HCT116 (cell line): Measurements from ENCODE around the gene TUT1. TPM values are rescaled to one million over a fixed set of nuclear protein-coding genes. Genes with fewer than 3 reads are reported as not detected.

ENCODE experiments used
- ATAC-seq: fragments of 200-7000 bp; cut with Tn5 transposase; 2 replicates; pipeline ENCODE4 v1.9.1; 2020; ENCODE audit warnings: mild to moderate bottlenecking, moderate library complexity
- BruUV-seq: library from RNA; stranded (reverse); fragments of 400-500 nt; replicated peaks from 2 replicates; lab custom pipeline; 2021; lab: Mats Ljungman, UMichigan
- CTCF ChIA-PET: fragments of 300-600 bp; sonication (Branson Sonifier 250); formaldehyde crosslinking; loops from one replicate; lab custom pipeline; 2021; ENCODE audit warnings: antibody characterized with exemption; lab: Charles Lee
- POLR2A ChIA-PET: fragments of 300-600, 350-600 bp; sonication (Branson Sonifier 250); formaldehyde crosslinking; loops from one replicate; lab custom pipeline; 2021; ENCODE audit warnings: antibody characterized with exemption; lab: Charles Lee
- RAD21 ChIA-PET, 2 experiments: fragments of 300-600 bp; sonication (Branson Sonifier 250); formaldehyde crosslinking; loops; one replicate each; lab custom pipeline; 2023; ENCODE audit warnings: low total read pairs in 2 of 2; ENCODE audit not compliant: uncharacterized antibody in 2 of 2, unreplicated experiment in 2 of 2, low non-redundant PET in 1 of 2; lab: Charles Lee
- DNase-seq: peaks from one replicate; pipeline ENCODE4 v3.0.0-alpha.2; 2010; ENCODE audit warnings: low read depth, low spot score
- H2AFZ ChIP-seq: fragments of 200-600 bp; shearing (Covaris generic), sonication (generic); 2 replicates; pipeline ENCODE4 v1.6.1; 2017; ENCODE audit warnings: low read depth, mixed run types, mixed read lengths, antibody characterized with exemption, low read length; ENCODE audit not compliant: poor library complexity, severe bottlenecking
- H3K27ac ChIP-seq: 2 replicates; pipeline ENCODE4 v1.5.1; 2012; ENCODE audit warnings: low read depth, low read length
- H3K27me3 ChIP-seq: fragments of 200-600 bp; sonication (generic); 2 replicates; pipeline ENCODE4 v1.6.1; 2016; ENCODE audit warnings: mixed run types, low read length, mixed read lengths; ENCODE audit not compliant: insufficient read depth
- H3K36me3 ChIP-seq, 2 experiments: fragments of 200-500 bp in 1 of 2; fragments of 200-600 bp in 1 of 2; sonication (Bioruptor generic) in 1 of 2; sonication (generic) in 1 of 2; 2 replicates each; pipeline versions ENCODE4 v1.5.1 to v1.6.1; 2014 to 2016; ENCODE audit warnings: low read length in 2 of 2, inconsistent platforms in 1 of 2, mixed read lengths in 1 of 2, mixed run types in 1 of 2; ENCODE audit not compliant: insufficient read depth in 2 of 2, control insufficient read depth in 1 of 2
- H3K4me1 ChIP-seq, 2 experiments: fragments of 200-600 bp in 1 of 2; sonication (generic) in 1 of 2; 2 replicates each; pipeline versions ENCODE4 v1.5.1 to v1.6.1; 2012 to 2017; ENCODE audit warnings: low read length in 2 of 2, inconsistent platforms in 1 of 2, mild to moderate bottlenecking in 1 of 2, mixed read lengths in 1 of 2, mixed run types in 1 of 2, moderate library complexity in 1 of 2; ENCODE audit not compliant: insufficient read depth in 2 of 2, control insufficient read depth in 1 of 2
- H3K4me2 ChIP-seq: fragments of 200-600 bp; sonication (generic); 2 replicates; pipeline ENCODE4 v1.6.1; 2017; ENCODE audit warnings: mixed run types, low read length, mixed read lengths
- H3K4me3 ChIP-seq, 2 experiments: fragments of 200-600 bp in 1 of 2; sonication (generic) in 1 of 2; replicated peaks in 1 of 2; 2 replicates each; pipeline ENCODE4 v1.5.1; 2011 to 2016; ENCODE audit warnings: low read length in 2 of 2, control low read depth in 1 of 2, low read depth in 1 of 2, mild to moderate bottlenecking in 1 of 2, mixed read lengths in 1 of 2, mixed run types in 1 of 2
- H3K79me2 ChIP-seq: fragments of 200-600 bp; sonication (generic); 2 replicates; pipeline ENCODE4 v1.6.1; 2017; ENCODE audit warnings: mild to moderate bottlenecking, mixed run types, low read length, moderate library complexity, mixed read lengths; ENCODE audit not compliant: insufficient read depth
- H3K9ac ChIP-seq: fragments of 200-600 bp; sonication (generic); 2 replicates; pipeline ENCODE4 v1.6.1; 2016; ENCODE audit warnings: low read length, mixed read lengths
- H3K9me2 ChIP-seq: fragments of 200-600 bp; sonication (generic), shearing (Covaris generic); 2 replicates; pipeline ENCODE4 v1.6.1; 2017; ENCODE audit warnings: mixed run types, mild to moderate bottlenecking, moderate library complexity; ENCODE audit not compliant: insufficient read depth
- H3K9me3 ChIP-seq, 2 experiments: fragments of 200-500 bp in 1 of 2; fragments of 200-600 bp in 1 of 2; sonication (Bioruptor generic) in 1 of 2; sonication (generic) in 1 of 2; 2 replicates each; pipeline ENCODE4 v1.6.1; 2014 to 2017; ENCODE audit warnings: low read length in 2 of 2, mixed read lengths in 2 of 2, inconsistent platforms in 1 of 2, low read depth in 1 of 2, mild to moderate bottlenecking in 1 of 2, mixed run types in 1 of 2, moderate library complexity in 1 of 2; ENCODE audit not compliant: control insufficient read depth in 1 of 2, insufficient read depth in 1 of 2
- H4K20me1 ChIP-seq: fragments of 200-600 bp; sonication (generic), shearing (Covaris generic); 2 replicates; pipeline ENCODE4 v1.6.1; 2017; ENCODE audit warnings: mixed run types, mild to moderate bottlenecking, moderate library complexity; ENCODE audit not compliant: insufficient read depth
- CEBPB ChIP-seq: IDR thresholded peaks from 2 replicates; pipeline ENCODE4 v1.6.1; 2012; ENCODE audit warnings: low read depth
- EZH2 ChIP-seq: fragments of 200-600 bp; sonication (generic); IDR thresholded peaks from 2 replicates; pipeline ENCODE4 v1.6.1; 2017; ENCODE audit warnings: antibody characterized with exemption, mixed run types
- POLR2A ChIP-seq: IDR thresholded peaks from 2 replicates; pipeline ENCODE4 v1.7.0; 2011; ENCODE audit warnings: borderline replicate concordance; ENCODE audit not compliant: insufficient read depth, insufficient read length; ENCODE audit errors: extremely low read depth
- RAD21 ChIP-seq: IDR thresholded peaks from 2 replicates; pipeline ENCODE4 v1.6.1; 2012; ENCODE audit warnings: low read depth, mild to moderate bottlenecking
- SIN3A ChIP-seq: IDR thresholded peaks from 2 replicates; pipeline ENCODE4 v1.6.1; 2012; ENCODE audit warnings: low read depth
- intact Hi-C: fragments of 100-400 bp; cut with micrococcal nuclease; formaldehyde crosslinking; loops from 2 replicates; pipeline ENCODE4 v1.10.0; 2022
- total RNA-seq: library from RNA; stranded (reverse); gene quantifications from one replicate; pipeline ENCODE4 v1.2.1, GENCODE V29; 2021; ENCODE audit not compliant: unreplicated experiment
- TF ChIP-seq, protein P1 (sequence below): IDR thresholded peaks from 2 replicates; pipeline ENCODE4 v1.6.1; 2012; ENCODE audit warnings: low read depth

TUT1 gene
- total RNA-seq, 1 experiment from 2014 or later = 49.0 TPM

DNA sequence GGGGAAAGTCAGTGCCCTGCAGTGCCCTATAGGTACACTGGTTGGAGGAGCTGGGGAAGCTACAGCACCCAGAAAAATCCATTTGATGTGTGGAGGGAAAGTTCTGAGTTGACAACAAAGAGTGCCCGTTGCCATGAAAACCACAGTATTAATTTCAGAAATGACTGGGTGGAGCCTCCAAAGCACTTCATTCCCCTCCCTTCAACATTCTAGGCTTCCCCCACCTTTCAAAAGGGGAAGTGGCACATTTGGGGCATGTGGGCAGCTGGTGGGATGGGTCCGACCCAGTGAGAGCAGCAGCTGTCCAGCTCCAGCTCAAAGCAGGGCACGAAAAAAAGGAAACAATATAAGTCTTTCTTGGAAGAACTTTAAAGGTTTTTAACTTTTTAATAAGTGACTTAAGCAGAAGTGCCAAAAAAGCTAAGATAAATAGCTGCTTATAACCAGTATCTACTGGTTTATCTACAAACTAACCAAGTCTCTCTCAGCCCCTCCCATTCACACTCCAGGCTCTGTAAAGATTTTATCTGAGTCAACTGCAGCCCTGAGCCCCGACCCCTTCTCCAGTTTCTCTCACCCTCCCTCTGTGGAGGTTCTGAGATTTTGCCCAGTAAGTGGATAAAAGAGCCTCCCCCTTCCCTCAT, 35.7 kb downstream of the TUT1 start:
- intact Hi-C loops = loop anchor here (1.0 to 5.0 kb wide), 3 partner anchors 131 to 287 kb away; no protein-coding TSS in a partner anchor
- Histone ChIP-seq H4K20me1 (no peaks in the 10 kb centered on the region; the same call in 1 of the 2 replicates), H3K27ac (peak overlapping the region; percentile 99), H3K36me3 (peaks cover 9 to 20% of the 10 kb centered on the region in 2 experiments; a peak in 3 of 4 replicates), H2AFZ (no peak overlapping the region), H3K27me3 (no peaks in the 10 kb centered on the region), H3K9ac (peak overlapping the region; percentile 81), H3K4me1 (peaks cover 84 to 99% of the 10 kb centered on the region in 2 experiments), H3K79me2 (peaks cover 32% of the 10 kb centered on the region), H3K9me3 (no peaks in the 10 kb centered on the region), H3K4me3 (peak overlapping the region; percentile 33 to 36), H3K4me2 (peak overlapping the region; percentile 94), H3K9me2 (no peaks in the 10 kb centered on the region)
- POLR2A ChIA-PET = interaction anchor here (1.0 to 3.2 kb wide), 8 partner anchors 8 to 286 kb away, joined by 3 to 16 read pairs (median 5); partner anchors contain the start of genes AHNAK, C11orf98, CSKMT and EEF1G
- BruUV-seq = no TSS peak
- ATAC-seq = no peak
- DNase-seq = no peak
- TF ChIP-seq EZH2 (no peak), SIN3A (no peak), POLR2A (peak; percentile 1)
- RAD21 ChIA-PET = interaction anchor here in 1 of 2 experiments (0.7 kb wide), 1 partner anchor 124 kb away, joined by 4 read pairs; no protein-coding TSS in a partner anchor
- CTCF ChIA-PET = interaction anchor here (0.7 to 3.8 kb wide), 5 partner anchors 13 to 231 kb away, joined by 3 to 30 read pairs (median 8); no protein-coding TSS in a partner anchor

DNA sequence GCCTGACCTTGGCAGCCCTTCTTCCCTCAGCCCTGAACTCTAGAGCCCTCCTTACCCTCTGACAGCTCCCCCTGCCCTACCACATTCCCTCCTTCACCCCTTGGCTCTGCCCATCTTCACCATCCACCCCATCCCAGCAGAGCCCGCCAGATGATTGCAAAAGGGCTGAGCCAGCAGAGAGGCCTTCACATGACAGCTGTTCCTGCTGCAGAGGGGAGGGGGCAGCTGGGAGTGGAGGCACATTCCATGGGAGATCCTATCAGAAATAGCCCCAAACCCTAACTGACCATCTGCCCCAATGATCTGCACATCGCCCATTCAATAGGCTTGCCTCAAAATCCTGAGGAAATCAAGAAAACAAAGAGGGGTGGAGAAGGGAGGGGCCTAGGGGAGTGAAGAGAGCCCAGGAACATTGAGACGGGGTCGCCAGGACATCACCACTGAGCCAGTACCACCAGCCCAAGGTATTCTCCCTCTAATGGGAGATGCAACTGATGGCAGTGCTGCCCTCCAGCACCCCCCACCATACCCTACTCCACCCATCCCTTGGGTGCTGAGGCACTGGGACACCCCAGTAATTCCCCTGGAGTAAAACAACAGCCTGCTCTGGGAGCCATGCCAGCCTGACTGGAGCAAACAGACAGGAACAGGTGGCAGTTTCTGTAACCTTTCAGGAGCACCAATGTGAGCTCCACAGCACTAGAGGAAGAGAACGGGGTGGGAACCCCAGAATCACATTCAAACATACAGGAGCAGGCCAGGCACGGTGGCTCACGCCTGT, 36.7 kb downstream of the TUT1 start:
- Histone ChIP-seq H3K4me2 (peak overlapping the region; percentile 94), H2AFZ (no peak overlapping the region), H3K4me3 (peak overlapping the region; percentile 30 to 52), H3K27me3 (no peaks in the 10 kb centered on the region), H3K9me3 (no peaks in the 10 kb centered on the region), H3K9ac (peak overlapping the region; percentile 81), H3K27ac (peak overlapping the region; percentile 99), H3K36me3 (peaks cover 9 to 12% of the 10 kb centered on the region in 2 experiments; a peak in 3 of 4 replicates), H3K4me1 (peaks cover 74 to 90% of the 10 kb centered on the region in 2 experiments), H4K20me1 (no peaks in the 10 kb centered on the region; the same call in 1 of the 2 replicates), H3K9me2 (no peaks in the 10 kb centered on the region), H3K79me2 (peaks cover 22% of the 10 kb centered on the region)
- TF ChIP-seq, protein P1, sequence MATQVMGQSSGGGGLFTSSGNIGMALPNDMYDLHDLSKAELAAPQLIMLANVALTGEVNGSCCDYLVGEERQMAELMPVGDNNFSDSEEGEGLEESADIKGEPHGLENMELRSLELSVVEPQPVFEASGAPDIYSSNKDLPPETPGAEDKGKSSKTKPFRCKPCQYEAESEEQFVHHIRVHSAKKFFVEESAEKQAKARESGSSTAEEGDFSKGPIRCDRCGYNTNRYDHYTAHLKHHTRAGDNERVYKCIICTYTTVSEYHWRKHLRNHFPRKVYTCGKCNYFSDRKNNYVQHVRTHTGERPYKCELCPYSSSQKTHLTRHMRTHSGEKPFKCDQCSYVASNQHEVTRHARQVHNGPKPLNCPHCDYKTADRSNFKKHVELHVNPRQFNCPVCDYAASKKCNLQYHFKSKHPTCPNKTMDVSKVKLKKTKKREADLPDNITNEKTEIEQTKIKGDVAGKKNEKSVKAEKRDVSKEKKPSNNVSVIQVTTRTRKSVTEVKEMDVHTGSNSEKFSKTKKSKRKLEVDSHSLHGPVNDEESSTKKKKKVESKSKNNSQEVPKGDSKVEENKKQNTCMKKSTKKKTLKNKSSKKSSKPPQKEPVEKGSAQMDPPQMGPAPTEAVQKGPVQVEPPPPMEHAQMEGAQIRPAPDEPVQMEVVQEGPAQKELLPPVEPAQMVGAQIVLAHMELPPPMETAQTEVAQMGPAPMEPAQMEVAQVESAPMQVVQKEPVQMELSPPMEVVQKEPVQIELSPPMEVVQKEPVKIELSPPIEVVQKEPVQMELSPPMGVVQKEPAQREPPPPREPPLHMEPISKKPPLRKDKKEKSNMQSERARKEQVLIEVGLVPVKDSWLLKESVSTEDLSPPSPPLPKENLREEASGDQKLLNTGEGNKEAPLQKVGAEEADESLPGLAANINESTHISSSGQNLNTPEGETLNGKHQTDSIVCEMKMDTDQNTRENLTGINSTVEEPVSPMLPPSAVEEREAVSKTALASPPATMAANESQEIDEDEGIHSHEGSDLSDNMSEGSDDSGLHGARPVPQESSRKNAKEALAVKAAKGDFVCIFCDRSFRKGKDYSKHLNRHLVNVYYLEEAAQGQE = no peak
- TF ChIP-seq CEBPB = no peak
- TF ChIP-seq SIN3A = no peak
- TF ChIP-seq RAD21 = no peak
- TF ChIP-seq EZH2 = no peak
- DNase-seq (no peak), ATAC-seq (no peak)
- BruUV-seq = TSS peak; percentile 43
- ChIA-PET CTCF (interaction anchor here (1.5 to 3.8 kb wide), 4 partner anchors 11 to 160 kb away, joined by 9 to 39 read pairs (median 20); no protein-coding TSS in a partner anchor), RAD21 (interaction anchor here in 1 of 2 experiments (2.2 kb wide), 1 partner anchor 11 kb away, joined by 6 read pairs; no protein-coding TSS in a partner anchor), POLR2A (interaction anchor here (1.4 to 3.2 kb wide), 4 partner anchors 7 to 286 kb away, joined by 6 to 16 read pairs (median 10); partner anchors contain the start of gene AHNAK)
- intact Hi-C loops = loop anchor here (5.0 kb wide), 1 partner anchor 288 kb away; no protein-coding TSS in a partner anchor
